ENCODE data around the gene ERBB4. TPM values are rescaled to one million over a fixed set of nuclear protein-coding genes. Genes with fewer than 3 reads are reported as not detected.

ERBB4 gene
- total RNA-seq, 4 donors from 2014 or later: 0.04 to 0.57 (median 0.35) TPM; not detected in 1

- no peaks in the 10 kb centered on the region for H3K4me1 ChIP-seq
- 17 to 24% methylated on average over 3 of the region's 3 CpGs for WGBS, 2 donors
- H3K36me3 ChIP-seq: no peaks in the 10 kb centered on the region
- TF ChIP-seq POLR2A (IDR thresholded peaks at IDR 0.05) (no peak), CTCF (IDR thresholded peaks at IDR 0.05) (no peak)
- intact Hi-C loops (cut with DNase I): no loop called here
- peaks cover 0 to 10% (median 0%) of the 10 kb centered on the region in 3 donors for H3K9me3 ChIP-seq
- no peak overlapping the region for H3K27ac ChIP-seq
- DNase-seq: no peak
- no peak overlapping the region for H3K4me3 ChIP-seq
- H3K27me3 ChIP-seq: no peaks in the 10 kb centered on the region
These were observed 364.7 kb downstream of the ERBB4 start for GRCh38 chr2:212173756-212174510.

DNA sequence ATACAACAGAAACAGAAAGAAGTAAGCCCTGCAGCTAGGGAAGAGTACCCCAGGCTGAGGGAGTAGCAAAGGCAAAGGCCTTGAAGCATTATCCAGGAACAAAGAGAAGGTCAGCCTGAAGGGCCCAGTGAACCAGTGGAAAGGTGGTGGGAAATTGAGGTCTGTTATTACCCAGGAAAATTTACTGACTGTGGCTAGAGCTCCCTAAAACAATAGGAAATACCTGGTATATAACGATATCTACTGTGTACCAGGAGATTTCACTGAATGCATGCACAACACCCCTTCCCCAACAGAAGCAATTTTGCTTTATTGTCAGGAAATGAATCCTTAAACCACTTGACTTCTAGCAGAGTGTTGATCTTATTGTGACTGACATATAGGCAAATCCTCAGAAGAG lies 365.3 kb downstream of the ERBB4 start:
- TF ChIP-seq POLR2A (IDR thresholded peaks at IDR 0.05): no peak
- no peak for TF ChIP-seq CTCF (IDR thresholded peaks at IDR 0.05)
- Histone ChIP-seq H3K27ac (no peak overlapping the region), H3K27me3 (no peaks in the 10 kb centered on the region), H3K4me3 (no peak overlapping the region), H3K4me1 (no peaks in the 10 kb centered on the region), H3K9me3 (peaks cover 0 to 10% (median 0%) of the 10 kb centered on the region in 3 donors), H3K36me3 (no peaks in the 10 kb centered on the region)
- intact Hi-C loops (cut with DNase I): no loop called here
- DNase-seq: no peak
- 35 to 38% methylated on average over 1 of the region's 1 CpG for WGBS, 2 donors

DNA sequence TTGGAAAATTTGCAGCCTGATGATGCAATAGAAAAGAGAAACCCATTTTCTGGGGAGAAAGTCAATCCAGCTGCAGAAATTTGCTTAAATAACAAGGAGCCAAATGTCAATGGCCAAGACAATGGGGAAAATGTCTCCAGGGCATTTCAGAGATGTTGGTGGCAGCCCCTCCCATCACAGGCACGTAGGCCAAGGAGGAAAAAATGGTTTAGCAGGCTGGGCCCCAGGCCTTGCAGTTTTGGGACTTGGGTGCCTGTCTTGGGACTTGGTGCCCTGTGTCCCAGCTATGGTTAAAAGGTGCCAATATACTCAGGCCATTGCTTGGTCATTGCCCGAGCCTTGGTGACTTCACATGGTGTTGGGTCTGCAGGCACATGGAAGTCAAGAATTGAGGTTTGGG lies 368.2 kb downstream of the ERBB4 start:
- H3K36me3 ChIP-seq: no peaks in the 10 kb centered on the region
- H3K27ac ChIP-seq: no peak overlapping the region
- peaks cover 0 to 10% (median 0%) of the 10 kb centered on the region in 3 donors for H3K9me3 ChIP-seq
- H3K4me1 ChIP-seq: no peaks in the 10 kb centered on the region
- intact Hi-C loops (cut with DNase I): no loop called here
- TF ChIP-seq POLR2A (IDR thresholded peaks at IDR 0.05) (no peak), CTCF (IDR thresholded peaks at IDR 0.05) (no peak)
- H3K4me3 ChIP-seq: no peak overlapping the region
- WGBS, 2 donors: 0 to 56% methylated on average over 1 to 2 of the region's 2 CpGs
- DNase-seq: no peak
- H3K27me3 ChIP-seq: no peaks in the 10 kb centered on the region

DNA sequence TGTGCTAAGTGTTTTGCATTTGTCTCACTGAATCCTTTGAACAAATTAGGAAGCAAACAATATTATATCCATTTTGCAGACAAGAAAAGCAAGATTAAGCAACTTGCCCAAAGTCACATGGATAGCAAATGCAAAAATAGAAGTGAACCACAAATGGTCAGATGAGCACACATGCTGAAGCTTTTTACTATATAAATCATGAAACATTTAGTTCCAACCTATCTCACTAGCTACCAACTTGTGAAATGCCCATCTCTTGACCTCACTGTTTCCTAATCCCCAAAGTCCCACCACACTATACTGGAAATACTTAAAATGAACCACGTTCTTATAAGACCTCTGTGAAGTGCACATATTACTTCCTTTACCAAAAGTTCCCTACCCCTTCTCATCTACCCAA lies 380.5 kb downstream of the ERBB4 start:
- Histone ChIP-seq H3K36me3 (no peaks in the 10 kb centered on the region), H3K27ac (no peak overlapping the region), H3K4me1 (peaks cover 0 to 8% (median 0%) of the 10 kb centered on the region in 3 donors), H3K4me3 (no peak overlapping the region), H3K27me3 (no peaks in the 10 kb centered on the region), H3K9me3 (no peaks in the 10 kb centered on the region)
- 54 to 76% methylated on average over 1 of the region's 1 CpG for WGBS, 2 donors
- no peak for DNase-seq
- intact Hi-C loops (cut with DNase I): no loop called here
- TF ChIP-seq CTCF (IDR thresholded peaks at IDR 0.05) (no peak), POLR2A (IDR thresholded peaks at IDR 0.05) (no peak)

GRCh38 chr2:212157012-212157411 lies 381.6 kb downstream of the ERBB4 start:
- H3K36me3 ChIP-seq: no peaks in the 10 kb centered on the region
- 17 to 20% methylated on average over 1 of the region's 1 CpG for WGBS, 2 donors
- no peak for TF ChIP-seq POLR2A (IDR thresholded peaks at IDR 0.05)
- no peak for TF ChIP-seq CTCF (IDR thresholded peaks at IDR 0.05)
- peaks cover 0 to 8% (median 0%) of the 10 kb centered on the region in 3 donors for H3K4me1 ChIP-seq
- H3K9me3 ChIP-seq: no peaks in the 10 kb centered on the region
- no peaks in the 10 kb centered on the region for H3K27me3 ChIP-seq
- intact Hi-C loops (cut with DNase I): no loop called here
- no peak for DNase-seq
- no peak overlapping the region for H3K4me3 ChIP-seq
- no peak overlapping the region for H3K27ac ChIP-seq

All from esophagus squamous epithelium (tissue), 5 donors.